Measurements from ENCODE around the gene GRM4. TPM values are rescaled to one million over a fixed set of nuclear protein-coding genes. Genes with fewer than 3 reads are reported as not detected.

The GRM4 gene
- total and polyA plus RNA-seq, 5 donors from 2014 or later, result not detected

DNA sequence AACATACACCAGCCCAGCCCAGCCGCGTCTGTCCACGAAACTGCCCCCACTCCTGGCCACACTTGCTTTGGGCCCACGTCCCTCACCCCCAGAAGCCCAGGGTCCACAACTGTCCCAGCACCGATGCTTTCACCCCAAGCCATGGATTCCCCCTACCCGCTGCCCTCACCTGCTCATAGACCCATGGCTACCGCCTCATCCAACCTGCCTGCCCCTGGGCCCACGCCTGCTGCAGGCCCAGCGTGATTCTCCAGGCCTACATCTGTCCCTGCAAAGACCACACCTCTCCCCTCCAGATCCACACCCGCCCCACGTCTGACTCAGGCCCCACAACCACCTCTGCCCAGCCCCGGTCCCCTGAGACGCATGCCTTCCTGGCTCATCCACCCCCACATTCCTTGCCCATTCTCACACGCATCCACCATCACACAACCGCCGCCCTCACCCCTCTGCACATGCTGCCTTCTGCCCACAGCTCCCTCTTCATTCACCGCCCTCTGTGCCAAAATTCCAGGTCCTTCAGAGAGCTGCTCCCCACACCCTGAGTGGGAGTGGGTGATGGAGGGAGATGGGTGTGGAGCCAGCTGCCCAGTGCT is 86.7 kb downstream of the GRM4 start:
- Mint-ChIP-seq H3K4me3 (no peak overlapping the region), H3K27ac (no peak overlapping the region), H3K36me3 (no peaks in the 10 kb centered on the region), H3K27me3 (peaks cover 9% of the 10 kb centered on the region), H3K9me3 (peaks cover 0 to 3% (median 0%) of the 10 kb centered on the region in 7 donors), H3K4me1 (peaks cover 0 to 5% (median 0%) of the 10 kb centered on the region in 4 donors)
- Histone ChIP-seq H3K36me3 (ENCODE audit: control insufficient read depth, insufficient read depth, low read length) (no peaks in the 10 kb centered on the region), H3K9me3 (ENCODE audit: control insufficient read depth in 2 of 2, low read length in 2 of 2) (no peaks in the 10 kb centered on the region), H3K27ac (ENCODE audit: insufficient read depth, low read length, poor library complexity, severe bottlenecking) (no peak overlapping the region), H3K4me1 (ENCODE audit: control insufficient read depth, insufficient read depth, low read length, poor library complexity, severe bottlenecking) (no peaks in the 10 kb centered on the region), H3K4me3 (ENCODE audit: low read depth, low read length) (no peak overlapping the region), H3K27me3 (ENCODE audit: control insufficient read depth, insufficient read depth, low read length) (no peaks in the 10 kb centered on the region)
- DNase-seq (no peak), ATAC-seq (ENCODE audit: low read depth in 2 of 2) (no peak)

- DNase-seq, result no peak
- peak overlapping the region in 2 of 3 donors; percentile 15 to 48 for H3K27ac Mint-ChIP-seq
- H3K27me3 Mint-ChIP-seq, result peaks cover 9% of the 10 kb centered on the region
- no peaks in the 10 kb centered on the region for H3K36me3 Mint-ChIP-seq
- no peaks in the 10 kb centered on the region for H3K36me3 ChIP-seq (ENCODE audit: control insufficient read depth, insufficient read depth, low read length)
- no peak overlapping the region for H3K4me3 Mint-ChIP-seq
- H3K4me1 Mint-ChIP-seq, result peaks cover 0 to 5% (median 0%) of the 10 kb centered on the region in 4 donors
- no peak overlapping the region for H3K4me3 ChIP-seq (ENCODE audit: low read depth, low read length)
- no peak for ATAC-seq (ENCODE audit: low read depth in 2 of 2)
- H3K27me3 ChIP-seq (ENCODE audit: control insufficient read depth, insufficient read depth, low read length), result no peaks in the 10 kb centered on the region
- H3K9me3 Mint-ChIP-seq, result peaks cover 0 to 3% (median 0%) of the 10 kb centered on the region in 7 donors
- H3K27ac ChIP-seq (ENCODE audit: insufficient read depth, low read length, poor library complexity, severe bottlenecking), result no peak overlapping the region
- no peaks in the 10 kb centered on the region for H3K9me3 ChIP-seq (ENCODE audit: control insufficient read depth in 2 of 2, low read length in 2 of 2)
- H3K4me1 ChIP-seq (ENCODE audit: control insufficient read depth, insufficient read depth, low read length, poor library complexity, severe bottlenecking), result no peaks in the 10 kb centered on the region
Measured at GRCh38 chr6:34057790-34058189, 88.1 kb downstream of the GRM4 start.

GRCh38 chr6:34057191-34057590 is 88.7 kb downstream of the GRM4 start:
- H3K27ac Mint-ChIP-seq, result no peak overlapping the region
- H3K9me3 Mint-ChIP-seq, result peaks cover 0 to 3% (median 0%) of the 10 kb centered on the region in 7 donors
- Histone ChIP-seq H3K4me1 (ENCODE audit: control insufficient read depth, insufficient read depth, low read length, poor library complexity, severe bottlenecking) (no peaks in the 10 kb centered on the region), H3K36me3 (ENCODE audit: control insufficient read depth, insufficient read depth, low read length) (no peaks in the 10 kb centered on the region), H3K4me3 (ENCODE audit: low read depth, low read length) (no peak overlapping the region), H3K27me3 (ENCODE audit: control insufficient read depth, insufficient read depth, low read length) (no peaks in the 10 kb centered on the region), H3K27ac (ENCODE audit: insufficient read depth, low read length, poor library complexity, severe bottlenecking) (no peak overlapping the region), H3K9me3 (ENCODE audit: control insufficient read depth in 2 of 2, low read length in 2 of 2) (no peaks in the 10 kb centered on the region)
- no peak overlapping the region for H3K4me3 Mint-ChIP-seq
- H3K4me1 Mint-ChIP-seq, result peaks cover 0 to 5% (median 0%) of the 10 kb centered on the region in 4 donors
- H3K27me3 Mint-ChIP-seq, result peaks cover 9% of the 10 kb centered on the region
- DNase-seq (no peak), ATAC-seq (ENCODE audit: low read depth in 2 of 2) (no peak)
- no peaks in the 10 kb centered on the region for H3K36me3 Mint-ChIP-seq

DNA sequence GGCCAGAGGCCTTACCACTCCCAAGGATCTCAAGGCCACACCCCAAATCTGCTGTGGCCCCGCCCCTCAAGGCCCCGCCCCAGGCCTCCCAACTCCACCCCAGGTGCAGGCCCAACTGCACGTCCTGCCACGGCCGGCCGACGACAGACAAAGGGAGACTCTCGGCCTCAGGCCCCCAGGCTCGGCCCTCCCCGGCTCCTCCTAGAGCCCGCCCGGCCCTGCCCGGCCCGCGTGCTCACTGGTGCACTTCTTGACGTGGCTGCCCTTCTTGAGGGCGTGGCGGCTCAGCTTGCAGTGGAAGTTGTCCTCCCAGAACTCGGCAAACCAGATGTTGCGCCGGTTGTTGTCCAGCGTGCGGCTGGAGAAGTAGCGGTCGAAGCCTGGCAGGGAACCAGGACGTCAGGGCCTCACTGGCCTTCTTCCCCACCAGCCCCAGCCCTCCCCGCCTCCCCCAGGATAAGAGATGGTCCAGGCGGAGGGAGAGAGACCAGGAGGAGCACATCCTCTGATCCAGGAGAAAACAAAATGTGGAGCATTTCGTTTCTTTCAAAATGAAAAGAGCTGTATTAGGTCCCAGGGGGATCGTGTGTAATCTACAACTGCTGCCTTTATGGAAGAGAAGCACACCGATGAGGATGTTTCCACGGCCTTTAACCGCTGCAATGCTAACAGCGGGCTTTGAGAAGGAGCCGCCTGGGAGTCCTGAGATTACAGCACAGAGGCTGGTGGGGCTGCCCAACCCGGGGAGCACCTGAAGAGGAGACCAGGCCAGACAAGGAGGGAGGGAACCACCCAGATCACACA is 89.4 kb downstream of the GRM4 start:
- H3K4me3 ChIP-seq (ENCODE audit: low read depth, low read length), result no peak overlapping the region
- ATAC-seq (ENCODE audit: low read depth in 2 of 2) (no peak), DNase-seq (no peak)
- Mint-ChIP-seq H3K4me1 (peaks cover 0 to 5% (median 0%) of the 10 kb centered on the region in 4 donors), H3K4me3 (no peak overlapping the region), H3K27me3 (peaks cover 9% of the 10 kb centered on the region), H3K9me3 (peaks cover 0 to 3% (median 0%) of the 10 kb centered on the region in 7 donors), H3K27ac (no peak overlapping the region), H3K36me3 (no peaks in the 10 kb centered on the region)
- no peaks in the 10 kb centered on the region for H3K4me1 ChIP-seq (ENCODE audit: control insufficient read depth, insufficient read depth, low read length, poor library complexity, severe bottlenecking)
- H3K36me3 ChIP-seq (ENCODE audit: control insufficient read depth, insufficient read depth, low read length), result no peaks in the 10 kb centered on the region
- no peaks in the 10 kb centered on the region for H3K9me3 ChIP-seq (ENCODE audit: control insufficient read depth in 2 of 2, low read length in 2 of 2)
- H3K27me3 ChIP-seq (ENCODE audit: control insufficient read depth, insufficient read depth, low read length), result no peaks in the 10 kb centered on the region
- no peak overlapping the region for H3K27ac ChIP-seq (ENCODE audit: insufficient read depth, low read length, poor library complexity, severe bottlenecking)

- no peak overlapping the region for H3K27ac ChIP-seq (ENCODE audit: insufficient read depth, low read length, poor library complexity, severe bottlenecking)
- H3K4me3 ChIP-seq (ENCODE audit: low read depth, low read length), result no peak overlapping the region
- ATAC-seq (ENCODE audit: low read depth in 2 of 2) (peak; percentile 50 to 63), DNase-seq (peak; percentile 26 to 63 (median 46))
- H3K27ac Mint-ChIP-seq, result no peak overlapping the region
- no peaks in the 10 kb centered on the region for H3K36me3 Mint-ChIP-seq
- H3K4me1 ChIP-seq (ENCODE audit: control insufficient read depth, insufficient read depth, low read length, poor library complexity, severe bottlenecking), result no peaks in the 10 kb centered on the region
- no peaks in the 10 kb centered on the region for H3K27me3 ChIP-seq (ENCODE audit: control insufficient read depth, insufficient read depth, low read length)
- H3K36me3 ChIP-seq (ENCODE audit: control insufficient read depth, insufficient read depth, low read length), result no peaks in the 10 kb centered on the region
- no peak overlapping the region for H3K4me3 Mint-ChIP-seq
- H3K9me3 Mint-ChIP-seq, result peaks cover 0 to 3% (median 0%) of the 10 kb centered on the region in 7 donors
- H3K9me3 ChIP-seq (ENCODE audit: control insufficient read depth in 2 of 2, low read length in 2 of 2), result no peaks in the 10 kb centered on the region
- peaks cover 0 to 5% (median 0%) of the 10 kb centered on the region in 4 donors for H3K4me1 Mint-ChIP-seq
- H3K27me3 Mint-ChIP-seq, result peaks cover 9% of the 10 kb centered on the region
Measured at GRCh38 chr6:34055223-34055933, 90.5 kb downstream of the GRM4 start.

- H3K4me3 Mint-ChIP-seq, result no peak overlapping the region
- no peaks in the 10 kb centered on the region for H3K9me3 ChIP-seq (ENCODE audit: control insufficient read depth in 2 of 2, low read length in 2 of 2)
- H3K36me3 Mint-ChIP-seq, result peaks cover 3% of the 10 kb centered on the region
- peaks cover 0 to 3% (median 0%) of the 10 kb centered on the region in 7 donors for H3K9me3 Mint-ChIP-seq
- H3K27me3 Mint-ChIP-seq, result peaks cover 9% of the 10 kb centered on the region
- peaks cover 0 to 5% (median 0%) of the 10 kb centered on the region in 4 donors for H3K4me1 Mint-ChIP-seq
- ATAC-seq (ENCODE audit: low read depth in 2 of 2) (no peak), DNase-seq (no peak)
- H3K36me3 ChIP-seq (ENCODE audit: control insufficient read depth, insufficient read depth, low read length), result no peaks in the 10 kb centered on the region
- no peaks in the 10 kb centered on the region for H3K27me3 ChIP-seq (ENCODE audit: control insufficient read depth, insufficient read depth, low read length)
- H3K4me1 ChIP-seq (ENCODE audit: control insufficient read depth, insufficient read depth, low read length, poor library complexity, severe bottlenecking), result no peaks in the 10 kb centered on the region
- H3K27ac Mint-ChIP-seq, result no peak overlapping the region
- no peak overlapping the region for H3K4me3 ChIP-seq (ENCODE audit: low read depth, low read length)
- no peak overlapping the region for H3K27ac ChIP-seq (ENCODE audit: insufficient read depth, low read length, poor library complexity, severe bottlenecking)
Measured at GRCh38 chr6:34053721-34054120, 92.2 kb downstream of the GRM4 start.

DNA sequence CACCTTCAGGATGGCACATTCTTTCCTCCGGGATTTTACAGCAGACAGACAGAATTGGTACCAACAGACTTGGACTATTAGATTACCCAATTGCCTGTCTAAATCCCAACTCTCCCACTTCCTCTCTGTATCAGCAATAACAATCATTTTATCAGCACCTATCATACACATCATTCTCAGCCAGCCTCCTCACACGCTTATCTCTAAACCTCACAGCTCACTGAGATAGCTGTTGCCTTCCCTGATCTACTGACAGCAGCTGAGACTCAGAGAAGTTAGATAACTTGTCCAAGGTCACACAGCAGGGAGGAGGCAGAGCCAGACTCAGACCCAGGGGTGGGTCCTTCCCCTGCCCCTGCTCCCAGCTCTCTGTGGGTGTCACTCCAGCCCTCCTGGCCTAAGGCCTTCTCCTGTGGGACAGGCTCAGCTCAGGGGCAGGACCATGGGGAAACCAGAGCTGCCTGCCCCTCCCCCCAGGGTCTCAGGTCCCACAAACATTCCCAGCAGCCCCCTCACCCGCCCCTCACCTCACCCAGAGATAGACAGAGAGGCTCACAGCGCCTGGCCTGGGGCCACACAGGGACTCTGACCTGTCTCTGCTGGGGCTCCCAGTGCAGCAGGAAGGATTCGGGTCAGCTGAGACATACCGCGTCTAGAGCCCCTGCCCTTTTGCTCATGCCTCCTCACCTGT is 92.8 kb downstream of the GRM4 start:
- ATAC-seq (ENCODE audit: low read depth in 2 of 2) (no peak), DNase-seq (no peak)
- no peaks in the 10 kb centered on the region for H3K27me3 ChIP-seq (ENCODE audit: control insufficient read depth, insufficient read depth, low read length)
- H3K27ac ChIP-seq (ENCODE audit: insufficient read depth, low read length, poor library complexity, severe bottlenecking), result no peak overlapping the region
- H3K4me3 ChIP-seq (ENCODE audit: low read depth, low read length), result no peak overlapping the region
- peaks cover 0 to 3% (median 0%) of the 10 kb centered on the region in 7 donors for H3K9me3 Mint-ChIP-seq
- H3K4me1 ChIP-seq (ENCODE audit: control insufficient read depth, insufficient read depth, low read length, poor library complexity, severe bottlenecking), result no peaks in the 10 kb centered on the region
- H3K27me3 Mint-ChIP-seq, result peaks cover 9% of the 10 kb centered on the region
- H3K36me3 Mint-ChIP-seq, result peaks cover 3% of the 10 kb centered on the region
- H3K9me3 ChIP-seq (ENCODE audit: control insufficient read depth in 2 of 2, low read length in 2 of 2), result no peaks in the 10 kb centered on the region
- no peaks in the 10 kb centered on the region for H3K36me3 ChIP-seq (ENCODE audit: control insufficient read depth, insufficient read depth, low read length)
- no peak overlapping the region for H3K4me3 Mint-ChIP-seq
- no peak overlapping the region for H3K27ac Mint-ChIP-seq
- peaks cover 0 to 5% (median 0%) of the 10 kb centered on the region in 4 donors for H3K4me1 Mint-ChIP-seq

Measured in CD4-positive, CD25-positive, alpha-beta regulatory T cell (primary cell).